K562 (cell line): Measurements from ENCODE around the gene GPR37L1.

Source experiments
- EHMT2 ChIP-seq: fragments of 450-650 bp; IDR thresholded peaks from 2 replicates; pipeline ENCODE4 v1.6.1; 2018; ENCODE audit warnings: antibody characterized with exemption
- KDM4B ChIP-seq, 2 experiments: fragments of 450-650 bp in 1 of 2; sonication (generic) in 1 of 2; IDR thresholded peaks; 2 replicates each; pipeline ENCODE4 v1.6.1; 2016 to 2017; ENCODE audit warnings: borderline replicate concordance in 2 of 2, antibody characterized with exemption in 1 of 2, low read depth in 1 of 2, mild to moderate bottlenecking in 1 of 2
- NFXL1 ChIP-seq: fragments of 450-650 bp; formaldehyde crosslinking; IDR thresholded peaks from 2 replicates; pipeline ENCODE4 v1.4.0; 2021; ENCODE audit warnings: mild to moderate bottlenecking
- POLR2A ChIP-seq: fragments of 450-650 bp; conservative IDR thresholded peaks from 2 replicates; pipeline ENCODE4 v1.6.1; 2016
- PURB ChIP-seq: sonication (generic); formaldehyde crosslinking; IDR thresholded peaks from 2 replicates; pipeline ENCODE4 v1.9.0; 2021; ENCODE audit warnings: low read depth, mild to moderate bottlenecking, missing genetic modification reagents
- SMAD4 ChIP-seq: fragments of 250-450 bp; sonication (Bioruptor Pico); conservative IDR thresholded peaks from 2 replicates; pipeline ENCODE4 v1.8.0; 2021; ENCODE audit warnings: inconsistent platforms, mild to moderate bottlenecking, moderate library complexity
- TAF15 ChIP-seq: fragments of 200-400 bp; formaldehyde crosslinking; IDR thresholded peaks from 2 replicates; pipeline ENCODE4 v1.6.1; 2017; ENCODE audit warnings: mild to moderate bottlenecking, low read depth, low read length, moderate library complexity
- YY1 ChIP-seq, 3 experiments: IDR thresholded peaks; 2 replicates each; pipeline ENCODE4 v1.6.1; 2011; ENCODE audit warnings: low read length in 2 of 3, mild to moderate bottlenecking in 2 of 3, moderate library complexity in 2 of 3, borderline replicate concordance in 1 of 3, control low read depth in 1 of 3, low read depth in 1 of 3; ENCODE audit not compliant: insufficient read depth in 3 of 3, insufficient replicate concordance in 2 of 3, control insufficient read depth in 1 of 3, insufficient read length in 1 of 3; ENCODE audit errors: extremely low read depth in 1 of 3
- TF ChIP-seq, protein P1 (sequence below), 3 experiments: IDR thresholded peaks in 2 of 3; conservative IDR thresholded peaks in 1 of 3; 2 replicates each; pipeline ENCODE4 v1.5.1; 2011 to 2012; ENCODE audit warnings: low read length in 3 of 3, mild to moderate bottlenecking in 3 of 3, control low read depth in 2 of 3, improper control_type of control experiment in 1 of 3, inconsistent platforms in 1 of 3, low read depth in 1 of 3, mixed read lengths in 1 of 3, moderate library complexity in 1 of 3; ENCODE audit not compliant: insufficient read depth in 2 of 3
- TF ChIP-seq, protein P2 (sequence below): sonication (generic); formaldehyde crosslinking; IDR thresholded peaks from 2 replicates; pipeline ENCODE4 v1.9.0; 2022; ENCODE audit warnings: mild to moderate bottlenecking, missing genetic modification reagents

- TF ChIP-seq, protein P1, sequence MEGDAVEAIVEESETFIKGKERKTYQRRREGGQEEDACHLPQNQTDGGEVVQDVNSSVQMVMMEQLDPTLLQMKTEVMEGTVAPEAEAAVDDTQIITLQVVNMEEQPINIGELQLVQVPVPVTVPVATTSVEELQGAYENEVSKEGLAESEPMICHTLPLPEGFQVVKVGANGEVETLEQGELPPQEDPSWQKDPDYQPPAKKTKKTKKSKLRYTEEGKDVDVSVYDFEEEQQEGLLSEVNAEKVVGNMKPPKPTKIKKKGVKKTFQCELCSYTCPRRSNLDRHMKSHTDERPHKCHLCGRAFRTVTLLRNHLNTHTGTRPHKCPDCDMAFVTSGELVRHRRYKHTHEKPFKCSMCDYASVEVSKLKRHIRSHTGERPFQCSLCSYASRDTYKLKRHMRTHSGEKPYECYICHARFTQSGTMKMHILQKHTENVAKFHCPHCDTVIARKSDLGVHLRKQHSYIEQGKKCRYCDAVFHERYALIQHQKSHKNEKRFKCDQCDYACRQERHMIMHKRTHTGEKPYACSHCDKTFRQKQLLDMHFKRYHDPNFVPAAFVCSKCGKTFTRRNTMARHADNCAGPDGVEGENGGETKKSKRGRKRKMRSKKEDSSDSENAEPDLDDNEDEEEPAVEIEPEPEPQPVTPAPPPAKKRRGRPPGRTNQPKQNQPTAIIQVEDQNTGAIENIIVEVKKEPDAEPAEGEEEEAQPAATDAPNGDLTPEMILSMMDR (IDR thresholded peaks at IDR 0.05 in 2 of 3, conservative IDR thresholded peaks at IDR 0.05 in 1 of 3; ENCODE audit: insufficient read depth in 2 of 3, low read depth in 1 of 3, low read length in 3 of 3) = no peak
- no peak for TF ChIP-seq POLR2A
- TF ChIP-seq, protein P2, sequence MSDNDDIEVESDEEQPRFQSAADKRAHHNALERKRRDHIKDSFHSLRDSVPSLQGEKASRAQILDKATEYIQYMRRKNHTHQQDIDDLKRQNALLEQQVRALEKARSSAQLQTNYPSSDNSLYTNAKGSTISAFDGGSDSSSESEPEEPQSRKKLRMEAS (CRISPR knock-in tag) = no peak
- TF ChIP-seq PURB (CRISPR knock-in tag) = no peak
- TF ChIP-seq EHMT2 = no peak
- no peak for TF ChIP-seq TAF15
- no peak for TF ChIP-seq KDM4B (IDR thresholded peaks at IDR 0.05; ENCODE audit: borderline replicate concordance in 2 of 2, low read depth in 1 of 2)
- no peak for TF ChIP-seq NFXL1 (CRISPR knock-in tag)
- no peak for TF ChIP-seq YY1 (IDR thresholded peaks at IDR 0.05; ENCODE audit: borderline replicate concordance in 1 of 3, control insufficient read depth in 1 of 3, extremely low read depth in 1 of 3, insufficient read depth in 3 of 3, insufficient read length in 1 of 3, insufficient replicate concordance in 2 of 3, low read depth in 1 of 3, low read length in 2 of 3)
- no peak for TF ChIP-seq SMAD4
Measured at GRCh38 chr1:202168861-202169260, 46.1 kb downstream of the GPR37L1 start.
